Dendritic cell treated with granulocyte-macrophage colony-stimulating factor and Interleukin-4, amounts not matched to agents 40 ng/mL and 50 ng/mL, for 4 days (primary cell): Measurements from ENCODE around the gene C1orf226.

Source experiments
- H3K27ac Mint-ChIP-seq: one replicate; pipeline ENCODE4 v1.8.0; 2022; ENCODE audit warnings: mild to moderate bottlenecking, mixed read lengths
- H3K27me3 Mint-ChIP-seq: one replicate; pipeline ENCODE4 v1.8.0; 2022; ENCODE audit warnings: mild to moderate bottlenecking, mixed read lengths
- H3K36me3 Mint-ChIP-seq: one replicate; pipeline ENCODE4 v1.8.0; 2022; ENCODE audit warnings: low read depth, mixed read lengths
- H3K4me1 Mint-ChIP-seq: one replicate; pipeline ENCODE4 v1.8.0; 2022; ENCODE audit warnings: low read depth, mixed read lengths
- H3K4me3 Mint-ChIP-seq: one replicate; pipeline ENCODE4 v1.8.0; 2022; ENCODE audit warnings: mild to moderate bottlenecking, moderate library complexity, mixed read lengths
- H3K9me3 Mint-ChIP-seq: one replicate; pipeline ENCODE4 v1.8.0; 2022; ENCODE audit warnings: mixed read lengths
- intact Hi-C: fragments of 100-400 bp; cut with micrococcal nuclease; formaldehyde crosslinking; loops from one replicate; pipeline ENCODE4 v1.15.0; 2022

C1orf226 gene

DNA sequence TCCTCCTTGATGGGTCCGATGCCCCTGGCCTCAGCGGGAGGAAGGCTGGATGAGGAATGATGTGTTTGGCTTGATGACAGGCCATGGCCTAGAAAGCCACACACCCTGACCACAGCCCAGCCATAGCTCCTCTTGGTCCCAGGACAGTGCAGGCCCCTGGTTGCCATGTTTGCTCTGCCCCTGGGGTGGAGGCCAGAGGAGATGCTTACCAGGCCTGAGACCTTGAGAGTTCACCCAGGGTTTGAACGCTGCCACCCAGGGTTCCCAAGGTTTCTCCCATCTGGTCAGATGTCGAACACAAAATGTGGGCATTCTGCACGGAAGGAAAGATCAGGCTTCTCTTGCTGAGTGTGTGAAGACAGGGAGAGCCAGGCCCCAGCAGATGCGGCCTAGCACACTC lies 2.6 kb downstream of the C1orf226 start:
- intact Hi-C loops = no loop called here
- Mint-ChIP-seq H3K36me3 (no peaks in the 10 kb centered on the region), H3K4me1 (peaks cover 15% of the 10 kb centered on the region), H3K4me3 (no peak overlapping the region), H3K27me3 (no peaks in the 10 kb centered on the region), H3K9me3 (no peaks in the 10 kb centered on the region), H3K27ac (no peak overlapping the region)

DNA sequence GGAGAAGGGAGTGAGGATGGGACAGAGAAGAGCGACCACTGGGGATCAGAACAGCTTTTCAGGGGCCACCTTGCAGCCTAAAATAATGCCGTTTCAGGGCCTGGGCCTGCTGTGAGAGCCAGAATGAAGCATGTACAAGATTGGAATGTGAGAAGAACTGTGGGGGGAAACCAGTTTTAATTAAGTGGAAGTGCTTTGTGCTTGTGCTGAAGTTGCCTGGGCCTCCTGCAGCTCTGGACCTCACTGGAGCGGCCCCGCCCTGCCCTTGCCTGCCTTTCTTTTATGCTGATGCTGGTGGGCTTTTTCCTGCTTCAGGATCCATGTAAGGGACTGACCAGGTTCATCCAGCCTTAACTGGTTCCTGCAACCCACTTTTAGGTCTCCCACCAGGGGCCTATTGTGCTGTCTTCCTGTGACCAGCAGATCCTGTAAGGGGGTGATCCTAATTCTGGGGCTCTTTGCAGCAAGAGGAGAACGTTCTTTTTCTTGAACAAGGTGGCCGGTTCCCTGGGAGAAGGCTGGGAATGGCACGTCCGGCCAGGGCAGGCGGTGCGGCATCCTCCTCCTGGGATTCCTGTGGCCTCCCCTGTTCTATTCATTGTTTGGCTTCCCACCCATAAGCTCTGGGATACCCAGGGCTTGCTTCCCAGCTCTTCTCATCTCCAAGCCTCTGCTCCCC lies 3.2 kb downstream of the C1orf226 start:
- intact Hi-C loops = no loop called here
- Mint-ChIP-seq H3K4me3 (no peak overlapping the region), H3K36me3 (no peaks in the 10 kb centered on the region), H3K27me3 (no peaks in the 10 kb centered on the region), H3K4me1 (peaks cover 21% of the 10 kb centered on the region), H3K9me3 (no peaks in the 10 kb centered on the region), H3K27ac (no peak overlapping the region)

DNA sequence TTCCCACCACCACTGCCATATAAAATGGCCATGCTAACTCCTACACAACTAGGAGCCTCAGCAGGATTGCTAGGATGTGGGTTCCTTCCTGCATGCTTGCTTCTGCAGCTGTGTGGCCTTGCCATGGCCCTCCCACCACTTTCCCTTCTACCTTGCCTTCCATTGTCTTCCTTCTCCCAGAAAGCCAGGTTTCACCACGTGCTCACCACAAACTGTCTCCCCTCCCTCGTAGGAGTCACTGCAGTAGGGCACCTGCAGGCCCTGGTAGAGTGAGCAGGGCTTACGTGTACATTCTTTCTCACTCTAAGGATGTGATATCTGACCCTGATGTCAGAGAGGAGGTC lies 3.7 kb downstream of the C1orf226 start:
- Mint-ChIP-seq H3K9me3 (no peaks in the 10 kb centered on the region), H3K36me3 (no peaks in the 10 kb centered on the region), H3K27ac (no peak overlapping the region), H3K27me3 (no peaks in the 10 kb centered on the region), H3K4me3 (no peak overlapping the region), H3K4me1 (peaks cover 23% of the 10 kb centered on the region)
- intact Hi-C loops = no loop called here

DNA sequence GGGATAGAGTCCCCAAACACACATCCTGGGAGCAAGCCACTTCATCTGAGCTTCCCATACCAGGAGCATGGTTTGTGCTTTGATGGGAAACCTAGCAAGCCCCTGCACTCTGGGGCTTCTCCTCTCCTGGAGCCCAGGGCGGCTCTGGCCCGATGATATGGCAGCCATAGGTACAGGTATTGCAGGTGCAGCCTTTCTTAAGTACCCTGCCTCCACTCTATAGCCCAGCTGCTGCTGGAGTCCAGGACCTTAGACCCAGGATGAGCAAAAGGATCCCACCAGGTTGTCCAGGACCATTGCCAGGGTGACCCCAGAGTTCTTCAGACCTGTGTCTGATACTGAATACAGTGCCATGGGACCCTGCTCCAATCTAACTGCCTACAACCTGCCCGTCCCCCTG lies 4.2 kb downstream of the C1orf226 start:
- intact Hi-C loops = no loop called here
- no peaks in the 10 kb centered on the region for H3K36me3 Mint-ChIP-seq
- no peak overlapping the region for H3K4me3 Mint-ChIP-seq
- no peaks in the 10 kb centered on the region for H3K27me3 Mint-ChIP-seq
- H3K27ac Mint-ChIP-seq = no peak overlapping the region
- H3K9me3 Mint-ChIP-seq = no peaks in the 10 kb centered on the region
- H3K4me1 Mint-ChIP-seq = peaks cover 23% of the 10 kb centered on the region

DNA sequence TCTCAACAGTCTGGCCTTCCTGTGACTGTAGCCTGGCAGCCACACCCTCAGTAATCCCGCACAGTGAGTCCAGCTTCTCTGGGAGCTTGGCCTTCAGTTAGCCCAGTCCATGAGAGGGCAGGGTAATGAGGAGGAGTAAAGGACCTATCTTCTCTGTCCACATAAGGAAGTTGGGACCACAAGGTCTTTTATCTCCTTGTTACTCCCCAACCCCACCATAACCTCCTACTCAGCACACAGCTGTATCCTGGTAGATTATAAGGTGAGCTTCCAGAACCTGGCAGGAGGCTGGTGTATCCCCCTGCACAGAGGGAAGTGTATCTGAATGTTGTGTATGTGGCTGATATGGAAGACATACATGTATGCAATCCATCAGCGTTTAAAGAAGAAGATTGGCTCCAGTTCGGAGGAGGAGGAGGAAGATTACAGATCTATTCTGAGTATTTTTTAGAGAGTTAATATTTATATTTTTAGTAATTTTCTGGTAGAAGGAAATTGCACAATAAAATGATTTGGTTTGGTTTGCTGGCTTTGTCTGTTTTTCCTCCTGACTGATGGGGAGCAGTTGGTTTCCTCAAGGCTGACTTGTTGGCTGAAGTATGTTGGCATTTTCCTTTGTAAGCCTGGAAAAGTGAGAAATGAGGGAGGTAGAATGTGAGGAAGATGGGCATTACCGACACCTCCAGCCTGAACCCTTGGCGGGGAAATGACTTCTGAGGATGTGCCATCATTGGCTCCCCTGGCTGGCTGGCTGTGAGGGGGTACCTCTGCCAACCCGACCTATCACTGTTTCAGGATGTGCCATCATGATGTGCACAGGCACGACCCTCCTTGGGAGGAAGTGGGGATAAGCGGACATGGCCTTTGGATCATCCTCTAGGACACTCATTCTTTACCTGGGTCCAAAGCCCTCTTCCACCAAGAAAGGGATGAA lies 5.0 kb downstream of the C1orf226 start:
- Mint-ChIP-seq H3K27ac (no peak overlapping the region), H3K27me3 (no peaks in the 10 kb centered on the region), H3K4me3 (no peak overlapping the region), H3K9me3 (no peaks in the 10 kb centered on the region), H3K36me3 (no peaks in the 10 kb centered on the region), H3K4me1 (peaks cover 25% of the 10 kb centered on the region)
- intact Hi-C loops = no loop called here

DNA sequence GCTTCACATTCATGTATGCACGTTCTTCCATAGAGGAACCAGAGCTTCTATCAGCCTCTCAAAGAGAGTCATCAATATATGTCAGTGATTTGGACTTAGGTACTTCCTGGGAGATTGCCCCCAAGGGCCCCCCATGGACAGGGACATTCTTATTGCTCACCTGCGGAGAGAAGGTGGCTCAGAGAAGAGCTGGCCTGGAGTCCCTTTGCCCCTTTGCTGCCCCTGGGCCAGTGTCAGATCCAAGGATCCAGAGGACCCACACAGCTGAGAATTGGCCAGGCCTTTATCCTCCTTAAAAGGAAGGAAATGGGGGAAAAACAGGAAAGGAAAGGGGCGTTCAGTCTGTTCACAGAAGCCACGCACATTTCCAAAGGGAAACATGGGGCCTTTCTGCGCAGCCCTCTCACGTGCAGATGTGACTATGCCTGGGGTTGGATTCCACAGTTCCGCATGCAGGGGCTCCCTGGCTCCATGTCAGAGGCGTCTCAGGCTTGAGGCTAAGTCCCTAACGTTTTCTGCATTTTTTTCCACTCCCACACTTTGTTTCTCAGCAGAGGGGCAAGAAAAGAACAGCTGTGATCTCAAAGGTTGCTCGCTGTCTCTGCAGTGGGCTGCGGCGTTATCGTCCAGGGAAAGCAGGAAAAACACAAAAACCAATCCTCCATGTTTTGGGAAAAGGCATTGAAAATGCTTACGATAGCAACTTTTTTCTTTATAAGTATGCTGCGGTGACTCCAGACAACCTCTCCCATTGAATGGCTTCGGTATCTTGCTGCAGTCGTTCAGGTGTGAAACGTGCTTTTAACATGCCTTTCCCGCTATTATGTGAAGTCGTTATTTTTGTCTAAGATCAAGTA lies 5.9 kb downstream of the C1orf226 start:
- H3K4me3 Mint-ChIP-seq = no peak overlapping the region
- peaks cover 32% of the 10 kb centered on the region for H3K4me1 Mint-ChIP-seq
- no peaks in the 10 kb centered on the region for H3K27me3 Mint-ChIP-seq
- H3K36me3 Mint-ChIP-seq = no peaks in the 10 kb centered on the region
- H3K9me3 Mint-ChIP-seq = no peaks in the 10 kb centered on the region
- intact Hi-C loops = no loop called here
- H3K27ac Mint-ChIP-seq = no peak overlapping the region

DNA sequence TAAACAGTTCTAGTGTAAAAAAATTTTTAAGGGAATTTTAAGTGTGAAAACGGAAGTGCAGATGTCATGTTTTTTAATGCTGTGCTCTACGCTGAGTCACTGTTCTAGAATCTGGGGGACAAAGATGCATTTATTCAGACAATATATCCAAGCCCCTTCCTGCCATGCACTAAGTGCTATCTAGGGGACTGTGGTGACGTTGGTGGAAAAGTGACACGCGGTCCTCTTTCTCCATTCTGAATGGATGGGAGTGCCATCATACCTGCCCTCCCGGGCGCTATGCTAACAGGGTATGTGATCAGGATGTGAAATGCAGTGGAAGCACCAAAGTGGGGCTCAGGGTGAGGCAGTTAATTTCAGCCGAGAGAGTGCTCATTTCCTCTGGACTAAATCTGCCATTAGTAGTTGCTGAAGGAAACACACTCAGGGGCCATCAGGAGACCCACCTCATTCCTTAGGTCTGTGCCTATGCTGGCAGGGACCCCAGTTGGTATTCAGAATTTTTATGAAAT lies 6.6 kb downstream of the C1orf226 start:
- Mint-ChIP-seq H3K9me3 (no peaks in the 10 kb centered on the region), H3K27ac (no peak overlapping the region), H3K27me3 (no peaks in the 10 kb centered on the region), H3K36me3 (no peaks in the 10 kb centered on the region), H3K4me1 (peaks cover 32% of the 10 kb centered on the region), H3K4me3 (no peak overlapping the region)
- intact Hi-C loops = no loop called here

DNA sequence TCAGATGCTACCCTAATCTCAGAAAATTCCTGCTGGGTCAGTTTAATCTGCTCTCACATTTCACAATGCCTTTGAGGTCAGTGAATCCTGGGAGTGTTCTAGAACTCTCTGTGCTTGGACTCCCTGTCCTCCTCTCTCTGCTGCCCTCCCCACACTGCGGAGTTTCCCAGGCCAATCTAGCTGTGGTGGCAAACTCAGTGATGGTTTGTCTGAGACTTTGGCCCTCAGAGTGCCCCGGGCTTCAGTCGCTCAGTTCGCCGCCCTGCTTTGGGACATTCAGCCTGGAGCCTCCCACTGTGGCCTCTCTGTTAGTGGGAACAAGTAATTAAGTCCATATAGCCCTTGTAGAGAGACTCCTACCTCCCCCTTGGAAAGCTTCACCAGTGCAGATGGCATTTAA lies 7.1 kb downstream of the C1orf226 start:
- intact Hi-C loops = no loop called here
- Mint-ChIP-seq H3K4me3 (no peak overlapping the region), H3K4me1 (peaks cover 32% of the 10 kb centered on the region), H3K27ac (no peak overlapping the region), H3K27me3 (no peaks in the 10 kb centered on the region), H3K36me3 (no peaks in the 10 kb centered on the region), H3K9me3 (no peaks in the 10 kb centered on the region)

DNA sequence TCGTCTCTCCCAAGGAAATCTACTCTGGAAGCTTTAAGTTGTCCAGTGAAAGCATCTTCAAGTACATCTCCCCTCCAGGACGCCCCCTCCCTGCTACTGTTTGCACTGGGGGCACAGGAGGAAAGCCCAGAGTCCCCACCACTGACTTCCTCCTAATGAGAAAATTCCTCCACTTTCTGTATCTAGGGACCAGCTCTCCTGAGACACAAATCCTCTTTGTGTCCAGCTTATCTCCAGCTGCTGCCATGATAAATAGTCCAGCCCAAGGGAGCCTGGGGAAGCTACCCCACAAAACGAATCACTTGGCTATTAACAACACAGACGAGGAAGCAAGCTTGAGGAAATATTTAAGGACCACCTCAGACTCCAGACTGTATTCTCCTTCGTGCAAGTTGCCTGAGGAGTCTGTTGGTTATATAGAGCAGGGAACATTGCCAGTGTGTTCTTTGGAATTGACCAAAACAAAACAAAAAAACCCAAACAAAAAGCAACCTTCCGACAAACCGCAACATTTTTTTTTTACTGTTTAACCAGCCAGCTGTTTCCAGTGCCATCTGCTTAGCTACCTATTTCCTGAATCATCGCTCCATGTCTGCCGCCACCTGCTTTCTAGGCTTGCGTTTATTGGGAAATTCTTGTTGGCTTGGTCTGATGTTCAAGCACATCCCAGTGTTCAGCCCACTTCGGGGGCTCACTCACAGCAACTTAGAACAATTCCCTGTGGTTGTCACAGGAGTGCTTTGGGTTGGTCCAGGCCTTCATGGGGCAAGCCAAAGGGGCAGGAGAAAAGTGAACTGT lies 7.7 kb downstream of the C1orf226 start:
- Mint-ChIP-seq H3K27ac (no peak overlapping the region), H3K9me3 (no peaks in the 10 kb centered on the region), H3K4me1 (peaks cover 32% of the 10 kb centered on the region), H3K4me3 (no peak overlapping the region), H3K27me3 (no peaks in the 10 kb centered on the region), H3K36me3 (no peaks in the 10 kb centered on the region)
- intact Hi-C loops = no loop called here

DNA sequence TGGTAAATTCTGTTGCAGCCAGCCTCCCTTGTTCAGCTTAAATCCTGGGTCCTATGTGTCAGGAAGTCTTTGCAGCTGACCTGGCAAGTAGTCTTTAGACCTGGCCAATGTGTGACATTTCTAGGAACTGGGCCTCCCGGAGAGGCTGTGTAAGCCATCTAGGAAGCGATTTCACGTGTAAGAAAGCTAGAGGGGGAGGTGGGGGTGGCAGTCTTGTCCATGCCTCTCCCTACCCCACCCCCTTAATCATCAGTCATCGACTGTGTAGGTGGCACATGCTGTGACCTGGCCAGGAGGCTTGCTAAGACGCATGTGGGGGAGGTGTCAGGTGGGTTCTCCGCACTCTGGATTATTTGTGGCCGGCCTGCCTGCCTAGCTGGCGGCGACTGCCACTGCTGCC lies 8.4 kb downstream of the C1orf226 start:
- Mint-ChIP-seq H3K4me1 (peaks cover 32% of the 10 kb centered on the region), H3K27ac (no peak overlapping the region), H3K36me3 (no peaks in the 10 kb centered on the region), H3K9me3 (no peaks in the 10 kb centered on the region), H3K4me3 (no peak overlapping the region), H3K27me3 (peaks cover 2% of the 10 kb centered on the region)
- intact Hi-C loops = no loop called here

DNA sequence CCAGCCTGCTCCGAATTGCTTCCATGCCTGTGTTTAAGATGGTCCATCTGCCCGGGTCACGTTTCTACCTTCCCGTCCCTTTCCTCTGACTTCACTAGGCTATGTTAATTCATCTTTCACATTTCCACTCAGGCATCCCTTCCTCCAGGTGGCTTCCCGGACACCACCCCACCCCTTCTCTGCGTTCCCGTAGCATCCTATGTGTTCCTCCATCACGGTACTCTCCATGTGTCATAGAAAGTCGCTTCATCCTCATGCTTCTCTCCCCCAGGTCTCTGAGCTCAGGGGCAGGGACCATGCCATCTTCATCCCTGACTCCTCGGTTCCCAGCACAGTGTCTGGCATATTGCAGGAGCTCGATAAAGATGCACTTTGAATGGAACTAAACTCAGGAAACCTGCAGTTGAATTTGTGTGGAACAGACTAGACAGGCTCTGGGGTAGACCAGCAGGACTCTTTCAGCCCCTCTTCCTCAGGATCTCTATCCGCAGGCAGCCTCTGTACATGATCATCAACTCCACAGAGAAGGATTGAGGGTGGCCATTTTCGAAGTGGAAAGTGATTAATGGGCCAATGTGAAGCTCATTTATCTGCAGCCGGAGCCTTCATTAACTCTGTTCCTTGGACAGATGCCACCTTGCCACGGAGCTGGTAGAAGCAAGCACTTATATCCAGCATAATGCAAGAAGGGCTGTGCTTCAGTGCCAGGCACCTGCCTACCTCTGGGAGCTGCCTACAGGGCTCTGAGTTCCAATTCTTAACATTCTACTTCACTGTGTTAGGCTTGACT lies 9.1 kb downstream of the C1orf226 start:
- no peaks in the 10 kb centered on the region for H3K9me3 Mint-ChIP-seq
- peaks cover 32% of the 10 kb centered on the region for H3K4me1 Mint-ChIP-seq
- H3K27ac Mint-ChIP-seq = no peak overlapping the region
- peaks cover 2% of the 10 kb centered on the region for H3K27me3 Mint-ChIP-seq
- H3K4me3 Mint-ChIP-seq = no peak overlapping the region
- no peaks in the 10 kb centered on the region for H3K36me3 Mint-ChIP-seq
- intact Hi-C loops = no loop called here

DNA sequence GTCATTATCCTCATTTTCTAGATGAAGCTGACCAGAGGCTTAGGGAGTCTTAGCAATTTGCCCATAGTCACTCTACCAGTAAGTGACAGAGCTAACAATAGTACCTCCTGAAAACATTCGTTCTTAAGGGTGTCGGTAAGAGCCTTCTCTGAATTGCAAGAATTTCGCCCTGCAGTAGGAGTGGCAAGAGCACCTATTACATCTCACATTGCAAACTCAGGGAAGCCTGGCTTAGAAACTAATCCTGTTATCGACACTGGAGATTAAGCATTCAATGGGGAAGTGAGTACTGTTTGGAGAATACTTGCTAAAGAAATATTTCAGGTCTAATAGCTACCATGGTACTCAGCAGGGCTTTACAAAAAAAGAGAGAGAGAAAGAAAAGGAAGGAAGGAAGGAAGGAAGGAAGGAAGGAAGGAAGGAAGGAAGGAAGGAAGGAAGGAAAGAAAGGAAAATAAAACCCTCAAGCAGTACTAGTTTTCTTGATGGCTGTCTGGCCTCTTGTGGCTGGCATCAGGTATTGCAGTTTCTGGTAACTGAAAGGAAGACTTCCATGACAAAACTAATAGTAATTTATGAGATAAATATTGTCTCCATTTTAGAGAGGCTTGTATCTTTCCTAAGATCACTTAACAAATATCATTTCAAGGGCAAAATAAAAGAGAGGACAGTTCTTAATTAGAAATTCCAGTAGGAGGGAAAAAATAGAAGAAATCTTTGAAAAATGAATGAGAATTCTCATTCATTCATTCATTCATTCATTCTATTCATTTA lies 10.4 kb downstream of the C1orf226 start:
- intact Hi-C loops = loop anchor here (1.0 kb wide), 1 partner anchor 336 kb away; no protein-coding TSS in a partner anchor
- Mint-ChIP-seq H3K27ac (no peak overlapping the region), H3K27me3 (peaks cover 9% of the 10 kb centered on the region), H3K9me3 (no peaks in the 10 kb centered on the region), H3K4me3 (no peak overlapping the region), H3K4me1 (peaks cover 23% of the 10 kb centered on the region), H3K36me3 (no peaks in the 10 kb centered on the region)
